H1 (cell line): Measurements from ENCODE around the gene CD300C. TPM values are rescaled to one million over a fixed set of nuclear protein-coding genes. Genes with fewer than 3 reads are reported as not detected.

ENCODE experiments used
- CTCF ChIA-PET: fragments of 300-600 bp; sonication (Branson Sonifier 250); formaldehyde crosslinking; loops from one replicate; lab custom pipeline; 2021; ENCODE audit not compliant: partially characterized antibody; lab: Charles Lee
- POLR2A ChIA-PET: fragments of 300-600 bp; sonication (Branson Sonifier 250); formaldehyde crosslinking; loops from one replicate; lab custom pipeline; 2021; ENCODE audit warnings: inconsistent platforms; ENCODE audit not compliant: partially characterized antibody; lab: Charles Lee
- DNase-seq, 2 experiments: peaks; one replicate each; pipeline versions ENCODE4 v3.0.0 to v3.0.0-alpha.2; 2010 to 2022; ENCODE audit warnings: low spot score in 2 of 2, low read depth in 1 of 2, mixed read lengths in 1 of 2
- FAIRE-seq: peaks from 2 replicates; lab custom pipeline; 2011; peaks lifted over from hg19 to GRCh38; lab: Jason Lieb, UNC
- H2AFZ ChIP-seq: 2 replicates; pipeline ENCODE4 v1.8.1; 2012; ENCODE audit warnings: low read length, inconsistent platforms
- H2AK5ac ChIP-seq: 2 replicates; pipeline ENCODE4 v1.6.1; 2013; ENCODE audit warnings: low read depth, low read length
- H2BK120ac ChIP-seq: replicated peaks from 2 replicates; pipeline ENCODE3; 2013; ENCODE audit warnings: low read depth, low read length, inconsistent platforms
- H2BK12ac ChIP-seq: 2 replicates; pipeline ENCODE4 v1.6.1; 2013; ENCODE audit warnings: low read depth, low read length
- H2BK15ac ChIP-seq: 2 replicates; pipeline ENCODE4 v1.6.1; 2013; ENCODE audit warnings: low read length
- H2BK20ac ChIP-seq: 2 replicates; pipeline ENCODE4 v1.6.1; 2013; ENCODE audit warnings: low read length
- H2BK5ac ChIP-seq: 2 replicates; pipeline ENCODE4 v1.6.1; 2013; ENCODE audit warnings: low read depth, low read length
- H3K14ac ChIP-seq: 2 replicates; pipeline ENCODE4 v1.6.1; 2013; ENCODE audit warnings: inconsistent platforms; ENCODE audit not compliant: insufficient read length
- H3K18ac ChIP-seq: 2 replicates; pipeline ENCODE4 v1.6.1; 2013; ENCODE audit warnings: low read length; ENCODE audit errors: extremely low read depth
- H3K23ac ChIP-seq: 2 replicates; pipeline ENCODE4 v1.6.1; 2013; ENCODE audit warnings: inconsistent platforms; ENCODE audit not compliant: insufficient read length
- H3K23me2 ChIP-seq: 2 replicates; pipeline ENCODE4 v1.6.1; 2013; ENCODE audit warnings: low read depth, low read length
- H3K27ac ChIP-seq: 2 replicates; pipeline ENCODE4 v1.6.1; 2011; ENCODE audit warnings: low read depth, low read length, inconsistent platforms
- H3K27me3 ChIP-seq, 4 experiments: replicated peaks in 1 of 4; 1 replicate in 1 of 4; 2 replicates in 3 of 4; pipeline versions ENCODE4 v1.6.1 to v1.8.1; 2011 to 2013; ENCODE audit warnings: low read length in 3 of 4, mild to moderate bottlenecking in 3 of 4, inconsistent platforms in 2 of 4, mixed read lengths in 2 of 4, moderate library complexity in 1 of 4; ENCODE audit not compliant: control insufficient read depth in 3 of 4, insufficient read depth in 3 of 4; ENCODE audit errors: extremely low read depth in 1 of 4
- H3K36me3 ChIP-seq, 4 experiments: 2 replicates each; pipeline versions ENCODE4 v1.6.1 to v1.8.1; 2011 to 2013; ENCODE audit warnings: mild to moderate bottlenecking in 4 of 4, low read length in 3 of 4, moderate library complexity in 2 of 4, control low read depth in 1 of 4, inconsistent platforms in 1 of 4; ENCODE audit not compliant: insufficient read depth in 4 of 4, control insufficient read depth in 2 of 4
- H3K4ac ChIP-seq: replicated peaks from 2 replicates; pipeline ENCODE3; 2013; ENCODE audit warnings: low read length, low read depth, mixed read lengths, inconsistent platforms; ENCODE audit not compliant: insufficient read length
- H3K4me1 ChIP-seq, 4 experiments: replicated peaks in 1 of 4; 1 replicate in 1 of 4; 2 replicates in 3 of 4; pipeline versions ENCODE4 v1.6.1 to v1.8.1; 2011 to 2013; ENCODE audit warnings: low read length in 3 of 4, inconsistent platforms in 2 of 4, mixed read lengths in 1 of 4; ENCODE audit not compliant: insufficient read depth in 4 of 4, control insufficient read depth in 3 of 4
- H3K4me2 ChIP-seq, 2 experiments: 2 replicates each; pipeline versions ENCODE4 v1.6.1 to v1.8.1; 2011 to 2013; ENCODE audit warnings: low read depth in 2 of 2, low read length in 2 of 2, control low read depth in 1 of 2, inconsistent platforms in 1 of 2, mild to moderate bottlenecking in 1 of 2; ENCODE audit not compliant: insufficient read depth in 1 of 2
- H3K4me3 ChIP-seq, 4 experiments: fragments of 200-600, 300-600 bp in 1 of 4; sonication (generic), shearing (Covaris generic), sonication (Bioruptor Twin) in 1 of 4; 2 replicates each; pipeline versions ENCODE4 v1.5.1 to v1.8.1; 2011 to 2016; ENCODE audit warnings: low read length in 4 of 4, low read depth in 3 of 4, control low read depth in 2 of 4, inconsistent platforms in 2 of 4, mild to moderate bottlenecking in 2 of 4, mixed read lengths in 1 of 4, moderate library complexity in 1 of 4; ENCODE audit not compliant: insufficient read depth in 2 of 4; ENCODE audit errors: extremely low read depth in 1 of 4
- H3K56ac ChIP-seq: replicated peaks from 2 replicates; pipeline ENCODE3; 2013; ENCODE audit warnings: low read depth, mild to moderate bottlenecking, mixed read lengths, low read length, inconsistent platforms; ENCODE audit not compliant: insufficient read length
- H3K79me1 ChIP-seq: 2 replicates; pipeline ENCODE4 v1.6.1; 2013; ENCODE audit warnings: low read depth, low read length, control low read depth
- H3K79me2 ChIP-seq, 2 experiments: 2 replicates each; pipeline versions ENCODE4 v1.6.1 to v1.8.1; 2012 to 2013; ENCODE audit warnings: low read length in 2 of 2, mild to moderate bottlenecking in 2 of 2, inconsistent platforms in 1 of 2; ENCODE audit not compliant: insufficient read depth in 2 of 2, control insufficient read depth in 1 of 2
- H3K9ac ChIP-seq, 4 experiments: replicated peaks in 1 of 4; 1 replicate in 1 of 4; 2 replicates in 3 of 4; pipeline versions ENCODE4 v1.6.1 to v1.8.1; 2011 to 2013; ENCODE audit warnings: low read depth in 3 of 4, low read length in 3 of 4, control low read depth in 2 of 4, mild to moderate bottlenecking in 2 of 4, moderate library complexity in 2 of 4, inconsistent platforms in 1 of 4; ENCODE audit errors: extremely low read depth in 1 of 4
- H3K9me3 ChIP-seq, 2 experiments: 2 replicates each; pipeline versions ENCODE4 v1.6.1 to v1.8.1; 2012 to 2013; ENCODE audit warnings: mild to moderate bottlenecking in 2 of 2, moderate library complexity in 2 of 2, control low read depth in 1 of 2, inconsistent platforms in 1 of 2, low read depth in 1 of 2, low read length in 1 of 2, mixed read lengths in 1 of 2; ENCODE audit not compliant: insufficient read depth in 2 of 2
- H4K20me1 ChIP-seq, 2 experiments: replicated peaks in 1 of 2; 2 replicates each; pipeline versions ENCODE3 to v1.8.1; 2011 to 2013; ENCODE audit warnings: inconsistent platforms in 2 of 2, low read length in 2 of 2, mild to moderate bottlenecking in 1 of 2; ENCODE audit not compliant: insufficient read depth in 2 of 2, control insufficient read depth in 1 of 2
- H4K5ac ChIP-seq: 2 replicates; pipeline ENCODE4 v1.6.1; 2013; ENCODE audit warnings: low read length, low read depth, mixed read lengths, inconsistent platforms; ENCODE audit not compliant: insufficient read length
- H4K8ac ChIP-seq: 2 replicates; pipeline ENCODE4 v1.8.0; 2013; ENCODE audit warnings: mild to moderate bottlenecking, moderate library complexity, low read length, inconsistent platforms; ENCODE audit not compliant: insufficient read depth; ENCODE audit errors: extremely low read depth
- H4K91ac ChIP-seq: replicated peaks from 2 replicates; pipeline ENCODE3; 2013; ENCODE audit warnings: low read length, mixed read lengths, inconsistent platforms; ENCODE audit not compliant: insufficient read length
- GABPA ChIP-seq: IDR thresholded peaks from 2 replicates; pipeline ENCODE4 v1.6.1; 2011; ENCODE audit warnings: mild to moderate bottlenecking, low read length, moderate library complexity, borderline replicate concordance; ENCODE audit not compliant: insufficient read depth
- HDAC6 ChIP-seq: IDR thresholded peaks from one replicate; pipeline ENCODE4 v1.7.1; 2012; ENCODE audit warnings: low read depth, mild to moderate bottlenecking, inconsistent platforms, low read length, moderate library complexity
- PHF8 ChIP-seq: fragments of 200-600 bp; sonication (generic); conservative IDR thresholded peaks from 2 replicates; pipeline ENCODE4 v1.7.1; 2012; ENCODE audit warnings: low read depth, mild to moderate bottlenecking, inconsistent platforms, low read length, moderate library complexity
- RAD21 ChIP-seq, 2 experiments: IDR thresholded peaks in 1 of 2; conservative IDR thresholded peaks in 1 of 2; 2 replicates each; pipeline ENCODE4 v1.6.1; 2011; ENCODE audit warnings: low read depth in 2 of 2, low read length in 2 of 2, improper control_type of control experiment in 1 of 2, inconsistent platforms in 1 of 2, mild to moderate bottlenecking in 1 of 2, moderate library complexity in 1 of 2
- SRF ChIP-seq: IDR thresholded peaks from 2 replicates; pipeline ENCODE4 v1.6.1; 2011; ENCODE audit warnings: mild to moderate bottlenecking, low read depth, low read length, moderate library complexity
- WGBS, 2 experiments: shearing (Covaris generic) in 1 of 2; methylation state at CpG; one replicate each; pipeline versions ENCODE4 v1.1.6 to v1.1.7; 2013 to 2015; ENCODE audit warnings: low lambda C conversion rate in 2 of 2, mixed read lengths in 2 of 2, inconsistent platforms in 1 of 2, low coverage in 1 of 2, missing lambda C conversion rate in 1 of 2; ENCODE audit not compliant: insufficient replicate concordance in 2 of 2, insufficient coverage in 1 of 2, insufficient read length in 1 of 2; ENCODE audit errors: extremely low coverage in 1 of 2, missing lambda C conversion rate in 1 of 2; 5-methylcytosine and 5-hydroxymethylcytosine counted together
- polyA plus RNA-seq, 7 experiments: library from polyadenylated mRNA; depleted of rRNA in 3 of 7; stranded (reverse) in 5 of 7; unstranded in 2 of 7; fragments of >200 nt in 5 of 7; fragments of 200-250 nt in 2 of 7; gene quantifications; 1 replicate in 5 of 7; 2 replicates in 1 of 7; 4 replicates in 1 of 7; pipeline versions ENCODE4 v1.2.1 to v1.2.3, GENCODE V29; 2011 to 2013; ENCODE audit warnings: missing spikeins in 2 of 7, mixed read lengths in 2 of 7
- total RNA-seq: library from RNA; stranded (reverse); fragmentation: NEBNext Ultra II Directional; extraction: Animal tissue kit (Norgen Biotek cat#: 25700); gene quantifications from 2 replicates; pipeline ENCODE4 v1.2.1, GENCODE V29; 2021

Gene CD300C
- total and polyA plus RNA-seq, 2 of the 8 experiments (the other 6 are each of a cell fraction or from before 2014, with no cell fraction given) = not detected

DNA sequence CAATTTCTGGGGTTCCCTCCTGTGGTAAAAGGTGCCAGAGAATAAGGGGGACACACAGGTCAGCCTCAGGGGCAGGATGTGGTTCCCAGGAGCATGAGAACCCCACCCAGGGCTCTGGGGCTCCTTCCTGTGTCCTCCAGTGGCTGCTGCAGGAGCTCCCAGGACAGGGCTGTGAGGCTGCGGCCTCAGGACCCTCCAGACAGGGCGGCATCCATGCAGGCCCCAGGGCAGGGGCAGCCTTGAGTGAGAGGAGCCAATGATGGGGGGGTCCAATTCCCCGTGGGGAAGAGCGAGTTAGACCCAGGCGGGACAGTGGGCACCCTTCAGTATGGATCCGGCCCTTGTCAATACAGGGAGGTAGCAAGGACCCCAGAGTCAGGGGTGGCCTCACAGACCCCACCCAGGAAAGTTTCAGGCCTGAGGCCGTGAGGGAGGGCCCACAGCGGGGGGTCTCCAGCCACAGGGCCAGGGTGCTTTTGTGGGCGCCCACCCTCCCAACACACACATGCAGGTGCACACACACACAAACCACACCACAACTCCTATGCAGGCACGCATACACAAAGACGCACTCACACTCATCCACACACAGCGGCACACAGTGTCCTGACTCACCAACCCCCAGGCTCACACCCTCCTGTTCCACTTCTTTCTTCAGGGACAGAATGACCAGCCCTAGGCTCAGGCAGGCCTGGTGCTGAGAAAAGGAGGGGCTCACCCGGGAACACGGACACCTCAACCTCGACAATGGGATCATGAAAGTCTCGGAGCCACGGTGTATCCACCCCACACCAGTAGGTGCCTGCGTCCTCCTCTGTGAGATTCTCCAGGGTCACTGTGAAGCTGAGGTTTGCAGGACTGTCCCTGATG lies 1.8 kb downstream of the CD300C start:
- Histone ChIP-seq H4K8ac (no peak overlapping the region), H4K5ac (no peak overlapping the region), H4K20me1 (peaks cover 0 to 2% of the 10 kb centered on the region in 2 experiments), H2AFZ (no peak overlapping the region), H3K14ac (no peak overlapping the region), H3K27me3 (no peaks in the 10 kb centered on the region; a peak in 1 of 7 replicates), H3K27ac (no peak overlapping the region), H3K36me3 (no peaks in the 10 kb centered on the region), H3K18ac (no peak overlapping the region), H3K23ac (no peak overlapping the region), H3K79me1 (no peaks in the 10 kb centered on the region), H3K9me3 (no peaks in the 10 kb centered on the region), H3K23me2 (0 out of 2 replicates have a peak, but pooled peaks cover 2% of the 10 kb centered on the region), H2BK120ac (no peak overlapping the region), H3K4me2 (no peak overlapping the region), H3K79me2 (no peaks in the 10 kb centered on the region), H3K4me1 (no peaks in the 10 kb centered on the region), H3K56ac (no peak overlapping the region), H2BK20ac (no peak overlapping the region), H2AK5ac (no peak overlapping the region), H3K4ac (no peak overlapping the region), H2BK15ac (no peak overlapping the region), H2BK5ac (no peak overlapping the region), H2BK12ac (no peak overlapping the region), H3K4me3 (no peak overlapping the region), H3K9ac (no peak overlapping the region), H4K91ac (no peak overlapping the region)
- ChIA-PET POLR2A (no interaction called here), CTCF (interaction anchor here (0.7 to 1.0 kb wide), 5 partner anchors 17 to 239 kb away, joined by 3 to 4 read pairs (median 3); no protein-coding TSS in a partner anchor)
- WGBS, 2 experiments = 89% methylated on average over 18 of the region's 18 CpGs; no CpG with 5 or more reads in 1 of the 2 experiments
- no peak for DNase-seq
- TF ChIP-seq HDAC6 (no peak), SRF (no peak), GABPA (no peak), PHF8 (no peak), RAD21 (IDR thresholded peaks at IDR 0.05 in 1 of 2, conservative IDR thresholded peaks at IDR 0.05 in 1 of 2; ENCODE audit: low read depth in 2 of 2, low read length in 2 of 2) (no peak)
- no peak for FAIRE-seq
